Uterus (tissue), 2 donors: ENCODE data around the gene CEP78.
A peak's percentile ranks its signal among the peaks of the same experiment; 100 is the strongest.

Source experiments
- CTCF ChIP-seq, 4 experiments: fragments of 200-600 bp in 2 of 4; fragments of 450-650 bp in 2 of 4; sonication (generic) in 2 of 4; IDR thresholded peaks; one replicate each; pipeline ENCODE4 v1.5.1; 2016 to 2019; ENCODE audit warnings: antibody characterized with exemption in 4 of 4, mild to moderate bottlenecking in 2 of 4, moderate library complexity in 1 of 4
- POLR2A ChIP-seq, 2 donors: fragments of 450-650 bp; IDR thresholded peaks; one replicate each; pipeline ENCODE4 v1.6.1; 2016; ENCODE audit warnings: antibody characterized with exemption in 2 of 2, mild to moderate bottlenecking in 1 of 2, moderate library complexity in 1 of 2

GRCh38 chr9:78239506-78239905 lies 3.6 kb downstream of the CEP78 start:
- TF ChIP-seq CTCF (IDR thresholded peaks at IDR 0.05): peak in 1 of 4 experiments; percentile 21
- TF ChIP-seq POLR2A (IDR thresholded peaks at IDR 0.05): no peak
